ENCODE data around the gene CNIH4. TPM values are rescaled to one million over a fixed set of nuclear protein-coding genes. Genes with fewer than 3 reads are reported as not detected.

Gene CNIH4
- total and polyA plus RNA-seq, 10 of the 15 experiments (the other 5 are each of a cell fraction or from before 2014, with no cell fraction given): 23.2 to 173 (median 51.4) TPM

GRCh38 chr1:224408294-224408590, 51.6 kb downstream of the CNIH4 start:
- no peak overlapping the region for H3K4me3 ChIP-seq
- no peaks in the 10 kb centered on the region; the same call in 1 of the 2 replicates for H4K20me1 ChIP-seq (ENCODE audit: control insufficient read depth, insufficient read depth)
- H3K4me1 ChIP-seq (ENCODE audit: control insufficient read depth, insufficient read depth, low read length): no peaks in the 10 kb centered on the region
- BruUV-seq (replicated peaks): no TSS peak
- WGBS (ENCODE audit: insufficient coverage, insufficient replicate concordance, low lambda C conversion rate, missing lambda C conversion rate): 48% methylated on average over 1 of the region's 1 CpG
- H3K79me2 ChIP-seq (ENCODE audit: control insufficient read depth, insufficient read depth, low read length): no peaks in the 10 kb centered on the region; the same call in 1 of the 2 replicates
- DNase-seq (ENCODE audit: low read depth, low spot score): no peak
- no peaks in the 10 kb centered on the region for H3K27me3 ChIP-seq (replicated peaks in 1 of 2; ENCODE audit: control insufficient read depth in 2 of 2, insufficient read depth in 2 of 2, low read length in 1 of 2)
- CTCF ChIA-PET: interaction anchor here (1.4 kb wide), 2 partner anchors 23 to 49 kb away, joined by 5 to 7 read pairs; no protein-coding TSS in a partner anchor
- POLR2A ChIA-PET: interaction anchor here (0.6 kb wide), 1 partner anchor 14 kb away, joined by 4 read pairs; no protein-coding TSS in a partner anchor
- FAIRE-seq: no peak
- in situ Hi-C loops (cut with MboI): no loop called here
- RAD21 ChIA-PET (ENCODE audit: unreplicated experiment): interaction anchor here (1.2 kb wide), 1 partner anchor 49 kb away, joined by 4 read pairs; no protein-coding TSS in a partner anchor
- intact Hi-C loops (cut with micrococcal nuclease; ENCODE audit: unreplicated experiment): no loop called here
- H3K9ac ChIP-seq (ENCODE audit: control insufficient read depth, insufficient read depth, low read length): no peak overlapping the region
- ATAC-seq: no peak
- H3K9me3 ChIP-seq (replicated peaks; ENCODE audit: control insufficient read depth, insufficient read depth, low read length): no peaks in the 10 kb centered on the region
- H3K36me3 ChIP-seq (ENCODE audit: control insufficient read depth in 2 of 2, insufficient read depth in 2 of 2, low read length in 1 of 2): peaks cover 0 to 13% of the 10 kb centered on the region in 2 experiments
- SMC1A ChIA-PET (ENCODE audit: uncharacterized antibody, unreplicated experiment): interaction anchor here (0.5 to 1.2 kb wide), 5 partner anchors 9 to 211 kb away, joined by 3 to 5 read pairs (median 3); no protein-coding TSS in a partner anchor
- no peak overlapping the region for H3K27ac ChIP-seq (ENCODE audit: control insufficient read depth, insufficient read depth)
- no peak overlapping the region for H3K4me2 ChIP-seq (ENCODE audit: control insufficient read depth, insufficient read depth)
- H2AFZ ChIP-seq (ENCODE audit: control insufficient read depth, low read depth, low read length): no peak overlapping the region
- TF ChIP-seq CREM (IDR thresholded peaks at IDR 0.05; ENCODE audit: low read depth) (no peak), SMARCA5 (IDR thresholded peaks at IDR 0.05) (no peak), DPF2 (IDR thresholded peaks at IDR 0.05) (no peak), WRNIP1 (IDR thresholded peaks at IDR 0.05; ENCODE audit: borderline replicate concordance, low read depth, low read length) (no peak), NR2C1 (IDR thresholded peaks at IDR 0.05) (no peak), POU2F2 (IDR thresholded peaks at IDR 0.05; ENCODE audit: borderline replicate concordance, low read depth, low read length) (no peak), KDM1A (IDR thresholded peaks at IDR 0.05; ENCODE audit: borderline replicate concordance) (no peak), ZZZ3 (IDR thresholded peaks at IDR 0.05; ENCODE audit: control insufficient read depth, insufficient read length, low read depth) (no peak), RCOR1 (conservative IDR thresholded peaks at IDR 0.05; ENCODE audit: low read depth, low read length) (no peak), SREBF1 (IDR thresholded peaks at IDR 0.05; ENCODE audit: low read length) (no peak), MEF2B (IDR thresholded peaks at IDR 0.05; ENCODE audit: partially characterized antibody, poor library complexity, severe bottlenecking) (no peak), SRF (IDR thresholded peaks at IDR 0.05; ENCODE audit: low read depth in 2 of 2, low read length in 2 of 2) (no peak), KAT2A (conservative IDR thresholded peaks at IDR 0.05; ENCODE audit: control insufficient read depth, low read depth, low read length) (no peak), CUX1 (IDR thresholded peaks at IDR 0.05; ENCODE audit: insufficient replicate concordance, low read depth, low read length) (no peak), SREBF2 (IDR thresholded peaks at IDR 0.05; ENCODE audit: low read length) (no peak), ZNF217 (IDR thresholded peaks at IDR 0.05) (no peak)
- TF ChIP-seq, protein P1, sequence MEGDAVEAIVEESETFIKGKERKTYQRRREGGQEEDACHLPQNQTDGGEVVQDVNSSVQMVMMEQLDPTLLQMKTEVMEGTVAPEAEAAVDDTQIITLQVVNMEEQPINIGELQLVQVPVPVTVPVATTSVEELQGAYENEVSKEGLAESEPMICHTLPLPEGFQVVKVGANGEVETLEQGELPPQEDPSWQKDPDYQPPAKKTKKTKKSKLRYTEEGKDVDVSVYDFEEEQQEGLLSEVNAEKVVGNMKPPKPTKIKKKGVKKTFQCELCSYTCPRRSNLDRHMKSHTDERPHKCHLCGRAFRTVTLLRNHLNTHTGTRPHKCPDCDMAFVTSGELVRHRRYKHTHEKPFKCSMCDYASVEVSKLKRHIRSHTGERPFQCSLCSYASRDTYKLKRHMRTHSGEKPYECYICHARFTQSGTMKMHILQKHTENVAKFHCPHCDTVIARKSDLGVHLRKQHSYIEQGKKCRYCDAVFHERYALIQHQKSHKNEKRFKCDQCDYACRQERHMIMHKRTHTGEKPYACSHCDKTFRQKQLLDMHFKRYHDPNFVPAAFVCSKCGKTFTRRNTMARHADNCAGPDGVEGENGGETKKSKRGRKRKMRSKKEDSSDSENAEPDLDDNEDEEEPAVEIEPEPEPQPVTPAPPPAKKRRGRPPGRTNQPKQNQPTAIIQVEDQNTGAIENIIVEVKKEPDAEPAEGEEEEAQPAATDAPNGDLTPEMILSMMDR (IDR thresholded peaks at IDR 0.05 in 2 of 3, conservative IDR thresholded peaks at IDR 0.05 in 1 of 3; ENCODE audit: control insufficient read depth in 2 of 3, extremely low read depth in 1 of 3, insufficient read depth in 1 of 3, low read depth in 3 of 3, low read length in 3 of 3): no peak
- TF ChIP-seq, protein P2, sequence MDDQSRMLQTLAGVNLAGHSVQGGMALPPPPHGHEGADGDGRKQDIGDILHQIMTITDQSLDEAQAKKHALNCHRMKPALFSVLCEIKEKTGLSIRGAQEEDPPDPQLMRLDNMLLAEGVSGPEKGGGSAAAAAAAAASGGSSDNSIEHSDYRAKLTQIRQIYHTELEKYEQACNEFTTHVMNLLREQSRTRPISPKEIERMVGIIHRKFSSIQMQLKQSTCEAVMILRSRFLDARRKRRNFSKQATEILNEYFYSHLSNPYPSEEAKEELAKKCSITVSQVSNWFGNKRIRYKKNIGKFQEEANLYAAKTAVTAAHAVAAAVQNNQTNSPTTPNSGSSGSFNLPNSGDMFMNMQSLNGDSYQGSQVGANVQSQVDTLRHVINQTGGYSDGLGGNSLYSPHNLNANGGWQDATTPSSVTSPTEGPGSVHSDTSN (IDR thresholded peaks at IDR 0.05; ENCODE audit: insufficient replicate concordance, low read depth, low read length): no peak
